ENCODE data around the gene LTBP1. TPM values are rescaled to one million over a fixed set of nuclear protein-coding genes. Genes with fewer than 3 reads are reported as not detected.

The LTBP1 gene
- total RNA-seq, 2 donors from 2014 or later, result 19.4 to 23.1 TPM

GRCh38 chr2:32954206-32954605, 7.5 kb downstream of the LTBP1 start:
- Histone ChIP-seq H3K27me3 (no peaks in the 10 kb centered on the region), H3K9me3 (no peaks in the 10 kb centered on the region), H3K27ac (no peak overlapping the region), H3K36me3 (no peaks in the 10 kb centered on the region), H3K4me3 (no peak overlapping the region), H3K4me1 (no peaks in the 10 kb centered on the region), H3K9ac (ENCODE audit: low read depth in 2 of 2, low read length in 2 of 2) (no peak overlapping the region)
- no peak for DNase-seq
- intact Hi-C loops (cut with DNase I), result no loop called here
- no peak for TF ChIP-seq CTCF (IDR thresholded peaks at IDR 0.05)

GRCh38 chr2:32958821-32959220, 12.1 kb downstream of the LTBP1 start:
- Histone ChIP-seq H3K4me3 (no peak overlapping the region), H3K36me3 (no peaks in the 10 kb centered on the region), H3K27ac (no peak overlapping the region), H3K27me3 (no peaks in the 10 kb centered on the region), H3K4me1 (no peaks in the 10 kb centered on the region), H3K9ac (ENCODE audit: low read depth in 2 of 2, low read length in 2 of 2) (no peak overlapping the region), H3K9me3 (no peaks in the 10 kb centered on the region)
- intact Hi-C loops (cut with DNase I), result no loop called here
- TF ChIP-seq CTCF (IDR thresholded peaks at IDR 0.05), result no peak
- DNase-seq, result no peak

- Histone ChIP-seq H3K4me1 (no peaks in the 10 kb centered on the region), H3K9me3 (no peaks in the 10 kb centered on the region), H3K9ac (ENCODE audit: low read depth in 2 of 2, low read length in 2 of 2) (no peak overlapping the region), H3K27ac (no peak overlapping the region), H3K27me3 (no peaks in the 10 kb centered on the region), H3K4me3 (no peak overlapping the region), H3K36me3 (no peaks in the 10 kb centered on the region)
- intact Hi-C loops (cut with DNase I), result no loop called here
- TF ChIP-seq CTCF (IDR thresholded peaks at IDR 0.05), result no peak
- DNase-seq, result no peak
These were observed 13.5 kb downstream of the LTBP1 start for GRCh38 chr2:32960238-32960637.

- no peak overlapping the region for H3K27ac ChIP-seq
- H3K9ac ChIP-seq (ENCODE audit: low read depth in 2 of 2, low read length in 2 of 2), result no peak overlapping the region
- H3K4me1 ChIP-seq, result no peaks in the 10 kb centered on the region
- H3K27me3 ChIP-seq, result no peaks in the 10 kb centered on the region
- no peak for DNase-seq
- intact Hi-C loops (cut with DNase I), result no loop called here
- no peak for TF ChIP-seq CTCF (IDR thresholded peaks at IDR 0.05)
- H3K9me3 ChIP-seq, result no peaks in the 10 kb centered on the region
- no peak overlapping the region for H3K4me3 ChIP-seq
- no peaks in the 10 kb centered on the region for H3K36me3 ChIP-seq
These were observed 14.1 kb downstream of the LTBP1 start for GRCh38 chr2:32960647-32961403.

- Histone ChIP-seq H3K4me1 (no peaks in the 10 kb centered on the region), H3K36me3 (no peaks in the 10 kb centered on the region), H3K9ac (ENCODE audit: low read depth in 2 of 2, low read length in 2 of 2) (no peak overlapping the region), H3K4me3 (no peak overlapping the region), H3K27ac (no peak overlapping the region), H3K27me3 (no peaks in the 10 kb centered on the region), H3K9me3 (no peaks in the 10 kb centered on the region)
- intact Hi-C loops (cut with DNase I), result no loop called here
- no peak for DNase-seq
- no peak for TF ChIP-seq CTCF (IDR thresholded peaks at IDR 0.05)
These were observed 15.9 kb downstream of the LTBP1 start for GRCh38 chr2:32962690-32963089.
